GM10266 (cell line): Measurements from ENCODE around the gene SGPP2.

Experiments
- DNase-seq: peaks from one replicate; pipeline ENCODE4 v3.0.0; 2012; ENCODE audit errors: extremely low spot score
- TF ChIP-seq, protein P1 (sequence below): IDR thresholded peaks from 2 replicates; pipeline ENCODE4 v1.5.1; 2012; ENCODE audit warnings: mild to moderate bottlenecking, low read depth; ENCODE audit not compliant: control insufficient read depth, insufficient read depth; ENCODE audit errors: missing control alignments

The SGPP2 gene

DNA sequence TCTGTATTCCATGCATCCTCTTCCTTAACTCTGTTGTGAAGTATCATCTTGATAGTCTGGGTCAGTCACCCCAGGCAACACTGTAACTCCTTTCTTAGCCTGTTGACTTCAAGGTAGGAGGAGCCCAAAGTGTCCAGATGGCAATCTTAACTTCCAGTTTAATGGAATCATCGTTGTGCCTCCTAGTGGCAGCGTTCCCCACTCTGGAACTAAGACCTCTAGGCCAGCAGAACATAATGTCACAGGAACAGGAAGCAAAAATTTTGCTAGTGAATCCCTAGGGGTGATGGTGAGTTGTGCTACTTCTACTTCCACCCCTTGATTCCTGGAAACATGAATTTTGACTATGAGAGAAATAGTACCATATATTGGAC lies 11.7 kb downstream of the SGPP2 start:
- no peak for DNase-seq
- TF ChIP-seq, protein P1, sequence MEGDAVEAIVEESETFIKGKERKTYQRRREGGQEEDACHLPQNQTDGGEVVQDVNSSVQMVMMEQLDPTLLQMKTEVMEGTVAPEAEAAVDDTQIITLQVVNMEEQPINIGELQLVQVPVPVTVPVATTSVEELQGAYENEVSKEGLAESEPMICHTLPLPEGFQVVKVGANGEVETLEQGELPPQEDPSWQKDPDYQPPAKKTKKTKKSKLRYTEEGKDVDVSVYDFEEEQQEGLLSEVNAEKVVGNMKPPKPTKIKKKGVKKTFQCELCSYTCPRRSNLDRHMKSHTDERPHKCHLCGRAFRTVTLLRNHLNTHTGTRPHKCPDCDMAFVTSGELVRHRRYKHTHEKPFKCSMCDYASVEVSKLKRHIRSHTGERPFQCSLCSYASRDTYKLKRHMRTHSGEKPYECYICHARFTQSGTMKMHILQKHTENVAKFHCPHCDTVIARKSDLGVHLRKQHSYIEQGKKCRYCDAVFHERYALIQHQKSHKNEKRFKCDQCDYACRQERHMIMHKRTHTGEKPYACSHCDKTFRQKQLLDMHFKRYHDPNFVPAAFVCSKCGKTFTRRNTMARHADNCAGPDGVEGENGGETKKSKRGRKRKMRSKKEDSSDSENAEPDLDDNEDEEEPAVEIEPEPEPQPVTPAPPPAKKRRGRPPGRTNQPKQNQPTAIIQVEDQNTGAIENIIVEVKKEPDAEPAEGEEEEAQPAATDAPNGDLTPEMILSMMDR, result no peak

DNA sequence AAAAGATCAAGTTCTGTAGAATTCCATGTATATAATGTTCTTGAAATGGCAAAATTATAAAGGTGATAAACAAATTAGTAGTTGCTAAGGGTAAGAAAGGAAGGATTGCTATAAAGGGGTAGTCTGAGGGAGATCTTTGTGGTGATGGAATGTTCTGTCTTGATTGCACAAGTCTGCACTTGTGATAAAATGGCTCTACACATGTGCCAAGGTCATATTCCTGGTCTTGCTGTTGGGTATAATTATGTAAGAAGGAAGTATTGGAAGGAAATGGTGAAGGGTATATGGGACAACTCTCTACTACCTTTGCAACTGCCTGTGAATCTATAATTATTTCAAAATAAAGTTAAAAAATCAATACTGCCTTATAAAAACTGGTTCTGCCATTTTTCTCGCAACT lies 15.3 kb downstream of the SGPP2 start:
- no peak for DNase-seq
- TF ChIP-seq, protein P1, result no peak

DNA sequence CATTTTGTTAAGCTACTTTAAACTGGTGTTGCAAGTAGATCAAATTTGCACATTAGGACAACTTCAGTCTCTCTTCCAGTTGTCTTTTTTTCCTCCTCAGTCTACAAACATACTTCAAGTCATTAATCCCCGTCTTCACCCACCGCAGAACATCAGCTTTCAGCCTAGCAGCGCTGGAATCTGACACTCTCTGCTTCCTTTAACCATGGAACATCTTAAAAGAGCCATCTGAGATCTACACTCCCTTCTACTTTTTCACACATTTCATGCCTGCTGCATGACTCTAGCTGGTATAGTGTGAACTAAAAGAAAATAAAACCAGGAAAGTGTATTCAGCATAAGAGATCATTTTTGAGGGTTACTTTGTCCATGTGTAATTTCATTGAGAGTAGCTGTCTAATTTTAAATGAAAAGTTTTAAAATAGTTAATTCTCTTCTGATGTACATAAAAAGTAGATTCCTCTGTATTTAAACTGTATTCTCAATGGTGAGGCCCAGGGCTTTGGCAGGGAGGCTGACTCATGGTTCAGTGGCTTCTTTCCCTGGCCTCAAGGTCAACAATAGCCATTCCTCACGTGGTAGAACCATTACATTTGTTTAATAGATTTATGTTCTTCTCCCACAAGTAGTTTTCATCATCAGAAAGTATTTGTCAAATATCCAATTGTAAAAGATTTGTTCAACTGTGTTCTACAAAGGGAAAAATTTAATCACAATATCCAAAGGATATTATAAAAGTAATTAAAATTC lies 16.5 kb downstream of the SGPP2 start:
- no peak for DNase-seq
- TF ChIP-seq, protein P1, result no peak

DNA sequence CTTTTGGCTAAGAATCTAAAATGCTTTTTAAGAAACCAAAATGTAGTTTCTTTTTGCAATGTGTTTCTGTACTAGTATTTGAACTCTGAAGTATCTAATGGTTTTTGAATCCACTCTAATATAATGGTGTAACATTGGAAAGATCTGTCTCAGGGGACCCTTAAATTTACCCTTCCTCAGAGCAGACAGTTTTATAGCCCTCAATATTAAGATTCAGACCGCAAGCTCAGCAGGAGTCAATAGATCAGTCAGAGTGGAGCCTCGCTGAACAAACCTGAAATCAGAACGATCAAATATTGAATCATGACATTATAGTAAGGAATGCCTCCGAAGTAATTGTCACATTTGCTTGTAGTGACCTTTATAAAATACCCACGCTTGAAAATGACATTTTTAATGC lies 18.3 kb downstream of the SGPP2 start:
- no peak for DNase-seq
- TF ChIP-seq, protein P1, result no peak

DNA sequence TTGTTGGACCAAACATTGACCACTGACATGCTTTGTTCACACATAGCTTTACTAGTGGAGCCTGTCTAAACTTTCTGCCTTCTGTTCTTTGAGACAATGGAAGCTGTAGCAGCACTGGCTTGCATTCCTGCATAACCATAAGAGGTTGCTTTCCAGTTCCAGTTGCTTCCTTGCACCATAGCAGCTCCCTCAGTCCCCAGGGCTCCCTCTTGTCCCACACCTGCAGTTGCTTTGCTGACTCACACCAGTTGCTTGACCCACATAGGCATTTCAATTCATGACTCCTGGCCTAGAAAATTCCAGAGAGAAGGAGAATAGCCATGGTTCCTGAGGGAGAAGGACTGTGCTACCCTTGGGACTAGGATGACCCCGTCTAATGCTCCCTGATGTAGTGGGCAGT lies 20.9 kb downstream of the SGPP2 start:
- TF ChIP-seq, protein P1, result no peak
- no peak for DNase-seq

DNA sequence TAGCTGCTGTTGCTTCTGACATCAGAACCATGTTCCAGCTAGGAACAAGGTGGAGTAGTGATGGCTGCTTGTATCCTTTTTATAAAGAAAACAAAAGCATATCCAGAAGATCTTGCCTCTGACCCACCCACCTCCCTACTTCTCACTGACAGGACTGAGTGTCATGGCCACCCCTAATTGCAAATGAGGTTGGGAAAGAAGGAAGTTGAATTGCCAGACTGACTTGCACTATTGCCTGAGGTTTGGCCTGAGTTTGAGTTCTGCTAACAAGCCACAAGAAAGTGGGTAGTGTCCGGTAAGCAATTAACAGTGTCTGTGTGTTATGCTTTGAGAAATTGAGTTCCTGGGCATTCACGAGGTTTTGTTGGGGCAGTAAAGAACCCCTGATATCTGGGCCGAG lies 22.8 kb downstream of the SGPP2 start:
- TF ChIP-seq, protein P1, result no peak
- DNase-seq, result no peak

DNA sequence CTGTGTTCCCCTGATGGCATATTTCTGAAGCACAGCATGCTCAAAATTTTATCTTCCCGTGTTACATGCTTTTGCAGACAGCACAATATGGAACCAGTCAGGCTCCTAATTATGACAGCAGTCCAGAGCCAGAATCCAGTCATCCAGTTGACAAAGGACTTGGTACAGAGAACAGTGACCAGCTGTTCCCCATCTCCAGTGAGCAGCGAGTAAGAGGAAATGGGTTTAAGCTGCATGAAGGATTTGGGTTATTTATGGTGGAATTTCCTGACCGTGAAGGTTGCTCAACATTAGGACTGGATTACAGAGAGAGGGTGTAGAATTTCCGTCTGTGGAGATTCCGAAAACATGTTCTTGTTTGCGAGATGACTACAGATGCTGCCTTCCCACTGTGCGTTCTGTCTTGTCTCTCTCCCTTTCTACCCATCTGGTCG lies 24.4 kb downstream of the SGPP2 start:
- TF ChIP-seq, protein P1, result no peak
- DNase-seq, result no peak
